ENCODE results near the gene CEBPZ.

CEBPZ gene

GRCh38 chr2:37192551-37192950 lies 38.8 kb downstream of the CEBPZ start:
- Histone ChIP-seq H3K27me3 (ENCODE audit: control insufficient read depth, insufficient read depth, low read length) (no peaks in the 10 kb centered on the region), H3K36me3 (ENCODE audit: control insufficient read depth, insufficient read depth, low read length) (no peaks in the 10 kb centered on the region), H3K9ac (ENCODE audit: low read depth, low read length) (no peak overlapping the region), H3K9me3 (ENCODE audit: control insufficient read depth, insufficient read depth, low read length) (no peaks in the 10 kb centered on the region), H3K4me1 (ENCODE audit: control insufficient read depth, insufficient read depth, low read length) (peaks cover 30% of the 10 kb centered on the region), H3K4me3 (ENCODE audit: low read depth, low read length) (no peak overlapping the region)

GRCh38 chr2:37191747-37192146 lies 39.6 kb downstream of the CEBPZ start:
- Histone ChIP-seq H3K27me3 (ENCODE audit: control insufficient read depth, insufficient read depth, low read length) (no peaks in the 10 kb centered on the region), H3K9me3 (ENCODE audit: control insufficient read depth, insufficient read depth, low read length) (no peaks in the 10 kb centered on the region), H3K4me1 (ENCODE audit: control insufficient read depth, insufficient read depth, low read length) (peaks cover 30% of the 10 kb centered on the region), H3K4me3 (ENCODE audit: low read depth, low read length) (no peak overlapping the region), H3K9ac (ENCODE audit: low read depth, low read length) (peak overlapping the region; percentile 37), H3K36me3 (ENCODE audit: control insufficient read depth, insufficient read depth, low read length) (no peaks in the 10 kb centered on the region)

DNA sequence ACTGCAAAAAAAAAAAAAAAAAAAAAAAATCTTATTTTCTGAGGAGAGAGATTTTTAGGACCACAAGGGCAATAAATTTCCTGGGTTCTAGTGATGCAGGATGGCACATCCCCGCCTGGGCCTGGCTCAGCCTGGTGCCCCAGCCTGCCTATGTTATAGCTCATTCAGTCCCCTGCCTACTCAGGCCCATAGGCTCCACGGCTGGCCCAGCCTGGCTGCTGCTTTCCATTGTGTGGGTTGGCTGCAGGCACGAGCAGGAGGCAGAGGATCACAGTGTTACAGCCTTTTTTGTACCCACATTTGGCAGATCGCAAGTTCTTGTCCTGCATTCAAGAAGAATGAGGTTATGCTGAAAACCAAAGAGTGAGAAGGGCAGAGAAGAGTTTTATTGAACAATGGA lies 40.1 kb downstream of the CEBPZ start:
- Histone ChIP-seq H3K9ac (ENCODE audit: low read depth, low read length) (no peak overlapping the region), H3K36me3 (ENCODE audit: control insufficient read depth, insufficient read depth, low read length) (no peaks in the 10 kb centered on the region), H3K27me3 (ENCODE audit: control insufficient read depth, insufficient read depth, low read length) (no peaks in the 10 kb centered on the region), H3K4me1 (ENCODE audit: control insufficient read depth, insufficient read depth, low read length) (peaks cover 30% of the 10 kb centered on the region), H3K9me3 (ENCODE audit: control insufficient read depth, insufficient read depth, low read length) (no peaks in the 10 kb centered on the region), H3K4me3 (ENCODE audit: low read depth, low read length) (no peak overlapping the region)

GRCh38 chr2:37190290-37190689 lies 41.1 kb downstream of the CEBPZ start:
- no peaks in the 10 kb centered on the region for H3K36me3 ChIP-seq (ENCODE audit: control insufficient read depth, insufficient read depth, low read length)
- no peaks in the 10 kb centered on the region for H3K27me3 ChIP-seq (ENCODE audit: control insufficient read depth, insufficient read depth, low read length)
- no peak overlapping the region for H3K9ac ChIP-seq (ENCODE audit: low read depth, low read length)
- H3K4me3 ChIP-seq (ENCODE audit: low read depth, low read length): no peak overlapping the region
- H3K9me3 ChIP-seq (ENCODE audit: control insufficient read depth, insufficient read depth, low read length): no peaks in the 10 kb centered on the region
- peaks cover 30% of the 10 kb centered on the region for H3K4me1 ChIP-seq (ENCODE audit: control insufficient read depth, insufficient read depth, low read length)

- Histone ChIP-seq H3K9me3 (ENCODE audit: control insufficient read depth, insufficient read depth, low read length) (no peaks in the 10 kb centered on the region), H3K4me1 (ENCODE audit: control insufficient read depth, insufficient read depth, low read length) (peaks cover 30% of the 10 kb centered on the region), H3K9ac (ENCODE audit: low read depth, low read length) (peak overlapping the region; percentile 20), H3K36me3 (ENCODE audit: control insufficient read depth, insufficient read depth, low read length) (no peaks in the 10 kb centered on the region), H3K27me3 (ENCODE audit: control insufficient read depth, insufficient read depth, low read length) (no peaks in the 10 kb centered on the region), H3K4me3 (ENCODE audit: low read depth, low read length) (no peak overlapping the region)
Observed at GRCh38 chr2:37189452-37190153, 41.8 kb downstream of the CEBPZ start.

GRCh38 chr2:37188570-37188969 lies 42.8 kb downstream of the CEBPZ start, which contains the start of gene SULT6B1:
Gene SULT6B1, minus strand, starts transcription at chr2:37188670. Its CDS starts 30 bp downstream, at chr2:37188640.
- Histone ChIP-seq H3K9me3 (ENCODE audit: control insufficient read depth, insufficient read depth, low read length) (no peaks in the 10 kb centered on the region), H3K27me3 (ENCODE audit: control insufficient read depth, insufficient read depth, low read length) (no peaks in the 10 kb centered on the region), H3K9ac (ENCODE audit: low read depth, low read length) (no peak within 1 kb of the TSS), H3K4me3 (ENCODE audit: low read depth, low read length) (no peak within 1 kb of the TSS), H3K4me1 (ENCODE audit: control insufficient read depth, insufficient read depth, low read length) (peaks cover 30% of the 10 kb centered on the region), H3K36me3 (ENCODE audit: control insufficient read depth, insufficient read depth, low read length) (no peaks in the 10 kb centered on the region)

DNA sequence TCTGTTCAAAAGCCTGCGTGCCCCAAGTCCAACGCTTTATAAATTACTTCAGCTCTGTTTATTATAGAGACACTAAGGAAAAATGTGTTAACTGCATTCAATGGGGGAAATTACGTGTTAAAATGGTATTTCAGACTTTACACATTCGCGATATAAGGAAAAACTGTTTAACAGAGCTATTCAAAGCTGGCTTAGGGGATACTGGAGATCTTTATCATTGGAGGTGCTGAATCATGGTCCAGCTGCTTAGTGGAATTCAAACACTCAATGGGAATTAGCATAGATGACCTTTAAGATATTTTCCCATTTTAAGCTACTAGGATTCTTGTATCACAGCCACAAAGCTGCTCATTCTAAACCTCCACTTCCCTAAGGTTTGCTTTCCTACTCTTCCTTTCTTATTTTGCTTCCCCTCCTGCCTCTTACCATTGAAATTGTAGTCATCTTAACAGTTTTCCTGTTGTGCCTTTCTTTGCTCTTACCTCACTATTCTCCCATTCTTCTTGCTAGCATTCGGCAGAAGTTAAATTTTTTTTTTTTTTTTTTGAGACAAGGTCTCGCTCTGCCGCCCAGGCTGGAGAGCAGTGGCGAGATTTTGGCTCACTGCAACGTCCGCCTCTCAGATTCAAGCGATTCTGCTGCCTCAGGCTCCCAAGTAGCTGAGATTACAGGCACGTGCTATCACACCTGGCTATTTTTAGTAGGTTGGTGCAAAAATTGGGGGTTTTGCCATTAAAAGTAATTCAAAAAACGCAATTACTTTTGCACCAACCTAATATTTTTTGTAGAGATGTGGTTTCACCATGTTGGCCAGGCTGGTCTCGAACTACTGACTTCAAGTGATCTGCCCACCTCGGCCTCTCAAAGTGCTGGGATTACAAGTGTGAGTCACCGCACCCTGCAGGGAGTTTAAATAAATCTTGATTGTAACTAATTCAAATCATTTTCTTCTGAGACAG lies 49.4 kb downstream of the CEBPZ start:
- Histone ChIP-seq H3K4me3 (ENCODE audit: low read depth, low read length) (no peak overlapping the region), H3K4me1 (ENCODE audit: control insufficient read depth, insufficient read depth, low read length) (peaks cover 11% of the 10 kb centered on the region), H3K27me3 (ENCODE audit: control insufficient read depth, insufficient read depth, low read length) (no peaks in the 10 kb centered on the region), H3K36me3 (ENCODE audit: control insufficient read depth, insufficient read depth, low read length) (no peaks in the 10 kb centered on the region), H3K9ac (ENCODE audit: low read depth, low read length) (peak overlapping the region; percentile 17), H3K9me3 (ENCODE audit: control insufficient read depth, insufficient read depth, low read length) (no peaks in the 10 kb centered on the region)

DNA sequence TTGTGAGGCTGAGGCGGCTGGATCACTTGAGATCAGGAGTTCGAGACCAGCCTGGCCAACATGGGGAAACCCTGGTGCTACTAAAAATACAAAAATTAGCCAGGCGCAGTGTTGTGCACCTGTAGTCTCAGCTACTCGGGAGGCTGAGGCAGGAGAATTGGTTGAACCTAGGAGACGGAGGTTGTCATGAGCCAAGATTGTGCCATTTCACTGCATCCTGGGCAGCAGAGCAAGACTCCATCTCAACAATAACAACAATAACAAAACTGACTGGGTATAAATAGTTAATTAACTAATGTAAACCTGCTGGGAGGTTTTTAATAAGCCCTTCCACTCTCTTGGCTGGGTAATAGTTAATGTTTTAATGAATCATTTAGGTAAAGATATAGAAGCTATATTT lies 50.8 kb downstream of the CEBPZ start:
- Histone ChIP-seq H3K9ac (ENCODE audit: low read depth, low read length) (no peak overlapping the region), H3K4me1 (ENCODE audit: control insufficient read depth, insufficient read depth, low read length) (peaks cover 11% of the 10 kb centered on the region), H3K36me3 (ENCODE audit: control insufficient read depth, insufficient read depth, low read length) (no peaks in the 10 kb centered on the region), H3K9me3 (ENCODE audit: control insufficient read depth, insufficient read depth, low read length) (no peaks in the 10 kb centered on the region), H3K27me3 (ENCODE audit: control insufficient read depth, insufficient read depth, low read length) (no peaks in the 10 kb centered on the region), H3K4me3 (ENCODE audit: low read depth, low read length) (no peak overlapping the region)

DNA sequence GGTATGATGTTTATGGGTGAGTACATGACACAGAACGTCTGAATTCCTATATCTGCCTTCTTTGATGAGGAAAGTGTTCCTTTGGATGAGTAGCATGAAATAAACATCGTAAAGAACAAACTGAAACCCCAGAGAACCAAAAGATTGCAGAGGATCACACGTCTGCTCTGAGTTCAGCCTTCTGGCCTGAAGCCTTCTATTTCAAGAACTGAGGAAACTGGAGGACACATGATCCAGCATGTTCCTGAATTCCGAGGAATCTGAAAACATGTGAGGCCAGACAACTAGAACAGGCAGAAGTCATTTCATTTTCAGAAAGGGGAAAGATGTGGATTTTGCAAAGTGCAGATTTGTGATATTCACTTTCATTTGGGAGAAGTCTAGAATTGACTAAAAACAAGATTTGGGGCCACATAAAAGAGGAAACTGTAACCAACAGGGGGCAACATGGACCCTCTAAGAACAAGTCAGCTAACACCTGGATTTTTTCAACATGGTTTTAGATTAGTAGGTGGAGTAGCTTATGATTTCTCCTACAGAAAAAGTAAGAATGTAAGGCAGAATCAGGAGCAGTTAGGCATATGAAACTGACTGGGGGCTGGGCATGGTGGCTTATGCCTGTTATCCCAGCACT lies 51.3 kb downstream of the CEBPZ start:
- Histone ChIP-seq H3K4me3 (ENCODE audit: low read depth, low read length) (no peak overlapping the region), H3K9me3 (ENCODE audit: control insufficient read depth, insufficient read depth, low read length) (no peaks in the 10 kb centered on the region), H3K9ac (ENCODE audit: low read depth, low read length) (no peak overlapping the region), H3K27me3 (ENCODE audit: control insufficient read depth, insufficient read depth, low read length) (no peaks in the 10 kb centered on the region), H3K36me3 (ENCODE audit: control insufficient read depth, insufficient read depth, low read length) (no peaks in the 10 kb centered on the region), H3K4me1 (ENCODE audit: control insufficient read depth, insufficient read depth, low read length) (peaks cover 11% of the 10 kb centered on the region)

DNA sequence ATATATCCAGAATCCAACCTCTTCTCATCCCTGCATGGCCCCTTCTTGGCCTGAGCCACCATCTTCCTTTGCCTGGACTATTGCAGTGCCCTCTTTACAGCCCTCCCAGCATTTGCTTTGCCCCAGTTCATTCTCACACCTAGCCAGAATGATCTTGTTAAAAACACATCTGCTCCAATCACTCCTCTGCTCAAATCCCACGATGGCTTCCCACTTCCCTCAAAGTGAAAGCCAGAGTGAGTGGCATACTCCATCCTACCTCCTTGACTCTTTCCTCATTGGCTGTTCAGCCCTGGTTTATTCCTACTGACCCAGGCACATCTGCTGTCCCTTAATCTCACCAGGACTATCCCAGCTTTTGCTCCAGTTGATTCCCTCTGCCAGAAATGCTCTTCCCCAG lies 57.7 kb downstream of the CEBPZ start:
- H3K27me3 ChIP-seq (ENCODE audit: control insufficient read depth, insufficient read depth, low read length): no peaks in the 10 kb centered on the region
- no peaks in the 10 kb centered on the region for H3K9me3 ChIP-seq (ENCODE audit: control insufficient read depth, insufficient read depth, low read length)
- no peaks in the 10 kb centered on the region for H3K36me3 ChIP-seq (ENCODE audit: control insufficient read depth, insufficient read depth, low read length)
- H3K4me1 ChIP-seq (ENCODE audit: control insufficient read depth, insufficient read depth, low read length): no peaks in the 10 kb centered on the region
- no peak overlapping the region for H3K4me3 ChIP-seq (ENCODE audit: low read depth, low read length)
- H3K9ac ChIP-seq (ENCODE audit: low read depth, low read length): no peak overlapping the region

DNA sequence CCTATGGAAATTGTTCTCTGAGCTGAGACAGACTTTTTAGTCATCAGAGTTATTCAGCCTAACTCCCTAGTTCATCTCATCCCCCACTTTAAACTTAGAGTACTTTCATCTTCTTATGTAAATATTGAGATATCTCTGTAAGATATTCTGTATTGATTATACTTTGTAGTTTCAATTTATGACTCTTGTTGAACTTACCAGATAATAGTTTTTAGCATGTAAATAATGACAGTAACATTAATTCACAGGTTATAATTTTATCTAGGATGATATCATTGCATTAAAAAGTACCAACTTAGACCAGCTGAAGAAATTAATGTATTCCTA lies 59.8 kb downstream of the CEBPZ start:
- Histone ChIP-seq H3K36me3 (ENCODE audit: control insufficient read depth, insufficient read depth, low read length) (no peaks in the 10 kb centered on the region), H3K27me3 (ENCODE audit: control insufficient read depth, insufficient read depth, low read length) (no peaks in the 10 kb centered on the region), H3K9ac (ENCODE audit: low read depth, low read length) (no peak overlapping the region), H3K9me3 (ENCODE audit: control insufficient read depth, insufficient read depth, low read length) (no peaks in the 10 kb centered on the region), H3K4me3 (ENCODE audit: low read depth, low read length) (no peak overlapping the region), H3K4me1 (ENCODE audit: control insufficient read depth, insufficient read depth, low read length) (no peaks in the 10 kb centered on the region)
